ENCODE results near the gene QSOX2.

GRCh38 chr9:136251264-136252115 is 5.9 kb upstream of the QSOX2 start:
- TF ChIP-seq POLR2A (IDR thresholded peaks at IDR 0.05; ENCODE audit: borderline replicate concordance, extremely low read depth, insufficient read depth, insufficient read length) (no peak), CBX3 (IDR thresholded peaks at IDR 0.05; ENCODE audit: low read depth) (no peak), CTCF (IDR thresholded peaks at IDR 0.05 in 2 of 3, conservative IDR thresholded peaks at IDR 0.05 in 1 of 3; ENCODE audit: borderline replicate concordance in 1 of 3, insufficient read depth in 1 of 3, low read depth in 2 of 3, low read length in 2 of 3) (no peak), EZH2 (IDR thresholded peaks at IDR 0.05) (no peak), MAX (IDR thresholded peaks at IDR 0.05) (no peak), YY1 (IDR thresholded peaks at IDR 0.05; ENCODE audit: extremely low read depth, insufficient replicate concordance, low read depth, low read length) (no peak), POLR2AphosphoS5 (IDR thresholded peaks at IDR 0.05; ENCODE audit: low read depth, low read length) (no peak), SP1 (IDR thresholded peaks at IDR 0.05; ENCODE audit: low read depth) (no peak), RAD21 (IDR thresholded peaks at IDR 0.05; ENCODE audit: low read depth) (no peak)
